GM18867 (cell line): ENCODE measurements around the gene SPOPL.
A peak's percentile ranks its signal among the peaks of the same experiment; 100 is the strongest.
"Not testable (repeated sequence)": the region's sequence is repeated elsewhere in the genome, so short reads cannot be mapped to it uniquely, and the experiment has no call there.

Experiments used
- ATAC-seq: cut with Tn5 transposase; IDR thresholded peaks from one replicate; pipeline ENCODE4 v1.9.1; 2021; ENCODE audit warnings: mild to moderate bottlenecking, moderate library complexity; ENCODE audit not compliant: unreplicated experiment

Gene SPOPL

DNA sequence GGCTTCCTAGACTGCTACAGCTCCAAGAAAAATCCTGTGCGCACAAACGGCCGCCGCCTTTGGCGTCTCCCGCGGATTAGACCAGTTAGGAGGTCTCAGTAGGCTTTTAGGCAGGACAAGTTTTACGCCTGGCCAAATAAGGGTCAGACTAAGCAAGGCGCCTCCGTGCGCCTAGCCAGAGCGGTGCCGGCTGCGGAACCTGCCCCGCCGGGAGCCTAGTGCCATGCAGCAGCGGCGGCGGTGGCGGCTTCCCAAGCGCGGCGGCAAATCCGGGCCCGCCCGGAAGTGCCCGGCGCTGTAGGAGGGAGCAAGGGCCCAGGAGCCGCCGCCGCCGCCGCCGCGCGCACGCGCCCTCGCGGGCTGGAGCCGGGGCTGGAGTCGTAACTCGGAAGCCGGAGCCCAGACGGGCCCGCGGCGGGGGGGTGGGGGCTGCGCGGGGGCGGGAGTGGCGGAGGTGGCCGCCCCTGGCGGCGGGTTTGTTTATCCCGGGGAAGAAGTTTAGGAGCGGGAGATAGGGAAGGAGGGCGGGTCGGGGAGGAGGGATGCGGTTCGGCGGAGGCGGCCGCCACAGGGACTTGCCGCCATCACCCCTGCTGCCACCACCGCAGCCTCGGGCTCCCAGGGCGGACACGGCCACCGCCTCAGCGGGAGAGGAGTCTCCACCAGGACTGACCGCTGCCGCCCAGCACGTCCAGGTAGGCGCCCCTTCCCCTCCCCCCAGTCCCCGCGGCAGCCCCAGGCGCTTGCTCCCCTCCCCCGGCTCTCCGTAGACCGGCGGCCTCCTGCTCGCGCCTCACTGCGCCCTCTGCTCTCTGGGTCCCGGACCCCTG, at the start of gene SPOPL:
SPOPL (plus strand) TSS at position 346 of the 830 bp plus-strand sequence. CDS start 48,447 bp downstream, outside the sequence.
- peak; percentile 77 for ATAC-seq

DNA sequence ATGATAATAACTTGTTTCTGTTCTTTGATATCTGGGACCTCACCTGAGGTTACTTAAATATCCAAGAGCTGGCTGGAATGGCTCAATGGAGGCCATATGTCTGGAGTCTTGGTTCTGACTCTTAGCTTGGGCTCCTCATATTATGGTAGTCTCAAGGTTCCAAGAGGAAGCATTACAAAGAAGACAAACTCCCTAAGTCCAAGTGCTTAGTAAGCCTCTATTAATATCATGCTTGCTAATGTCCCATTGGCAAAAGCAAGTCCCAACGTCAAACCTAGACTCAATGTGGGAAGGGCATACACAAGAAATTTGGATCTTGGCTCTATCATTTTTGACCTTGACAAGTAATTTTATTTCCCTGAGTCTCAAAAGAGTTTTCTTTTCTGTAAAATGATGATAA, 49.2 kb upstream of the SPOPL start:
- ATAC-seq: no peak

DNA sequence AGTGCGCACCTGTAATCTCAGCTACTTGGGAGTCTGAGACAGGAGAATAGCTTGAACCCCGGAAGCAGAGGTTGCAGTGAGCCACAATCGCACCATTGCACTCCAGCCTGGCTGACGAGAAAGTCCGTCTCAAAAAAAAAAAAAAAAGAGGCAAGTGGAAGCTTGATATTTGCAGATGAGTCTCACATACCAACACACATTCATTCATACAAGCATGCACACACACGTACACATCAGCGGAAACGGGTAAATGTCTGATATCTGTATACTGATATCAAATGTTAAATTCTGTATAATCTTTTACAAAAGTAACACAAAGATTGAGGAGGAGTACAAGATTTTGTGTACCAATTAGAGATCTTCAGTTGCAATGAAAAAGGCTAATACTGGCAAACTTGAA, 47.8 kb upstream of the SPOPL start:
- ATAC-seq: no peak

GRCh38 chr2:138454761-138455160, 46.8 kb upstream of the SPOPL start:
- no peak for ATAC-seq

DNA sequence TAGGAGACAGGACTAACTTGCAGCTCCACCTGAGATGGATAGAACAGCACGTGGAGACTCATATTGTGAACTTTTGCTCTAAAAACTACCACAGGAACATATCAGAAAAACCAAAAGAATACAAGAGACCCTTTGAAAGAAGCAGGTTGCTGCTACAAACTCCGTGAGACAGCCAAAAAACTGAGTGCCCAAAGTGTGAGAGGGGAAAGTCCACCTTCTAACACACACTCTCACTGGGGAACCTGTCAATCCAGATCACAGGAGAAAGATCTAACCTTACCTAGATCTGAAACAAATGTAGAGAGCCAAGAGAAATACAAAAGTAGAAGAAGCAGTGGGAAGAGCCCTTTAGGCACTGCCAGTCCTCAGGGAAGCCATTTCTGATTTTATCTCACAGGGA, 46.3 kb upstream of the SPOPL start:
- ATAC-seq: no peak

- no peak for ATAC-seq
Observed at GRCh38 chr2:138455691-138456090, 45.9 kb upstream of the SPOPL start.

GRCh38 chr2:138462689-138463088, 38.9 kb upstream of the SPOPL start:
- ATAC-seq: not testable (repeated sequence)

DNA sequence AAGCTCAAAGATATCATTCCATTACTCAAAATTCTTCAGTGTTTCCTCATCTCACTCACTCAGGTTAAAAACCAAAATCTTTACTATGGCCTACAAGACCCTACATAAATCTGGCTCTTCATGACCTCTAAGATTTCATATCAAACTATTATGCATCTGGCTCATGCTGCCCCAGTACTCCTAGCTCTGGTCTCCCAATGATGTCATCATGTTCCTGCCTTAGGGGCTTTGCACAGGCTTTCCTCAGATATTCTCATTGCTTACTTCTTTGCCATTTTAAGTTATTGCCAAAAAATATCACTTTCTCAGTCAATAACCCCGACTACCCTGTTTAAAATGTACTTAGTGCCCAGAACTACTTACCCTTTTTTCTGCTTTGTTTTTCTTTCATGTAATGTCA, 33.0 kb upstream of the SPOPL start:
- ATAC-seq: no peak

DNA sequence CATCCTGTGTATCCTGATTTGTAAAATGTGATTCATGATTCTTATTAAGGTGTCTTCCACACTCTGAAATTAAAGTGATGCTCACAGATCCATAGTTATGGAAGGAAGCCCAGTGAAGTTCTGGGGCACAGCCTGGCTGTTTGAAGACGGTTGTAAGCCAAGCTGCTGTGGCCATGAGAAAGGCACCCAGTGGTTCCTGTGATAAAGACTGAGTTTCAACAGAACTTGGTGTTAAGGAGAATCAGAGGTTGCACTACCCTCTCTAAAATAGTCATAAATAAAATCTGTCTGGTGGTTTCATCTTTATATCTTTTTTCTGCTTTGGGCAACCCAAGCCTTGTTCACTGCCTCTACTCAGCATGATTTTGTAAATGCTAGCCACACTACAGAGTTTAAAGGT, 32.2 kb upstream of the SPOPL start:
- ATAC-seq: no peak

- ATAC-seq: no peak
Observed at GRCh38 chr2:138470941-138471340, 30.6 kb upstream of the SPOPL start.

DNA sequence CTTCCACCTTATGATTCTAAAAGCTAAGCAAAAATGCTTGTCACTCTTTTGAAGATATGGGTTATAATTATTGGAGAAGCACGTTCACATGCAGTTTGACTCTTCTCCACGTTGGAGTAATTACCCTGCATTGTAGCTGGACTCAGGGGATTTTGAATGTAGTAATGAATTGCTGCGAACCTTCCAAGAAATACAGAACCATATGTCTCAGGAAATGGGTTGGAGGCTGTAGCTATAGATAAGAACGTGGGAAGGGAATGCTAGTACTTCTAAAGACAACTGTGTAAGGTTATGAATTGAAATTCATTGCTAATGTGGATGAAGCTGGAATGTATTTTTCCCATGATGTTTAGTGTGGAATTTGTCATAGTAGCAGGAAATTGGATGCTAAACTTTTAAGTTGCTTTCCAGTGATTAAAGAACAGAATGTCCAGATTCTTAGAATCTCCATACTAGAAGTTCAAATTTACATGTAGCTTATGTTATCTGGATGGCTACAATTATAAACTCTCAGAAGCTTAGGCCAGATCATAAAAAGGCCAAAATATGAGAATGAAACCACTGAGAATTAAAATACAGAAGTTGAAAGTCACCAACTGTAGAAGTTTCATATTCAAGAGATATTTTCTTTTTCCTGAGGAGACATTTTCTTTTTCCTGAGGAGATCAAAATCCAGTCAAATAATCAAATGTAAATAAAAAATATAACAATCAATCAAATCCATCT, 27.3 kb upstream of the SPOPL start:
- peak; percentile 44 for ATAC-seq

- peak; percentile 91 for ATAC-seq
Observed at GRCh38 chr2:138475277-138475776, 26.2 kb upstream of the SPOPL start.

- no peak for ATAC-seq
Observed at GRCh38 chr2:138476186-138476585, 25.4 kb upstream of the SPOPL start.

- no peak for ATAC-seq
Observed at GRCh38 chr2:138476940-138477339, 24.6 kb upstream of the SPOPL start.

GRCh38 chr2:138482796-138483195, 18.8 kb upstream of the SPOPL start:
- not testable (repeated sequence) for ATAC-seq

GRCh38 chr2:138485019-138485418, 16.6 kb upstream of the SPOPL start:
- no peak for ATAC-seq

GRCh38 chr2:138486363-138487198, 15.0 kb upstream of the SPOPL start:
- no peak for ATAC-seq

- no peak for ATAC-seq
Observed at GRCh38 chr2:138490673-138491494, 10.7 kb upstream of the SPOPL start.

DNA sequence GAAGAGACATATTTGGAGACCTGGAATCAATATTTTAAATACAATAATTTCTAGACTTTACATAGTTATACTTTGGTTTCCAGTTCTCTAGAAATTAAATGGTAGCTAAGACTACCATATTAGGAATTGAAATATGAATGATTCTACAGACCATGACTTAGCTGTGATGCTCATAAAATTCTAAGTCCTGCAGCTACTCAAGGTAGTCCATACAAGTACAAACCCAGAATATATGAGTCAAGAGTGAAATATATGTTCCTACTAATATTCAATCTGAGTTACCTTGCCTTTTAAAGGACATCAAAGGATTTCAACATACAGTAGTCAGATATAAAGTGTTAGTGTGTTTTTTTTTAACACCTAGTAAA, 10.1 kb upstream of the SPOPL start:
- no peak for ATAC-seq

GRCh38 chr2:138492160-138492559, 9.4 kb upstream of the SPOPL start:
- ATAC-seq: no peak
